Measurements from ENCODE around the gene DDX21.

- TF ChIP-seq ISL2 (CRISPR knock-in tag; IDR thresholded peaks at IDR 0.05) (no peak), SNRNP70 (IDR thresholded peaks at IDR 0.05; ENCODE audit: low read depth, low read length) (no peak), YY1 (IDR thresholded peaks at IDR 0.05; ENCODE audit: insufficient read depth, insufficient replicate concordance, low read depth, low read length) (no peak), BHLHE40 (IDR thresholded peaks at IDR 0.05; ENCODE audit: low read length) (no peak), ARHGAP35 (CRISPR knock-in tag; IDR thresholded peaks at IDR 0.05; ENCODE audit: borderline replicate concordance) (no peak), MYC (CRISPR knock-in tag; IDR thresholded peaks at IDR 0.05; ENCODE audit: borderline replicate concordance) (no peak), ZBTB40 (IDR thresholded peaks at IDR 0.05) (no peak), ZBTB40 (CRISPR knock-in tag; IDR thresholded peaks at IDR 0.05) (no peak), TARDBP (CRISPR knock-in tag; IDR thresholded peaks at IDR 0.05) (no peak), ATF6 (CRISPR knock-in tag; conservative IDR thresholded peaks at IDR 0.05) (no peak), ZKSCAN1 (IDR thresholded peaks at IDR 0.05; ENCODE audit: low read length) (no peak), ZNF382 (CRISPR knock-in tag; IDR thresholded peaks at IDR 0.05; ENCODE audit: borderline replicate concordance) (no peak)
- TF ChIP-seq, protein P1, sequence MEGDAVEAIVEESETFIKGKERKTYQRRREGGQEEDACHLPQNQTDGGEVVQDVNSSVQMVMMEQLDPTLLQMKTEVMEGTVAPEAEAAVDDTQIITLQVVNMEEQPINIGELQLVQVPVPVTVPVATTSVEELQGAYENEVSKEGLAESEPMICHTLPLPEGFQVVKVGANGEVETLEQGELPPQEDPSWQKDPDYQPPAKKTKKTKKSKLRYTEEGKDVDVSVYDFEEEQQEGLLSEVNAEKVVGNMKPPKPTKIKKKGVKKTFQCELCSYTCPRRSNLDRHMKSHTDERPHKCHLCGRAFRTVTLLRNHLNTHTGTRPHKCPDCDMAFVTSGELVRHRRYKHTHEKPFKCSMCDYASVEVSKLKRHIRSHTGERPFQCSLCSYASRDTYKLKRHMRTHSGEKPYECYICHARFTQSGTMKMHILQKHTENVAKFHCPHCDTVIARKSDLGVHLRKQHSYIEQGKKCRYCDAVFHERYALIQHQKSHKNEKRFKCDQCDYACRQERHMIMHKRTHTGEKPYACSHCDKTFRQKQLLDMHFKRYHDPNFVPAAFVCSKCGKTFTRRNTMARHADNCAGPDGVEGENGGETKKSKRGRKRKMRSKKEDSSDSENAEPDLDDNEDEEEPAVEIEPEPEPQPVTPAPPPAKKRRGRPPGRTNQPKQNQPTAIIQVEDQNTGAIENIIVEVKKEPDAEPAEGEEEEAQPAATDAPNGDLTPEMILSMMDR (CRISPR knock-in tag; IDR thresholded peaks at IDR 0.05): no peak
These were observed 36.9 kb downstream of the DDX21 start for GRCh38 chr10:68992636-68993440.

Measured in HepG2 (cell line).